Hepatocyte (in vitro differentiated cells): Measurements from ENCODE around the gene CHRNB4.

Source experiments
- EZH2 ChIP-seq: fragments of 200-600 bp; sonication (generic); IDR thresholded peaks from 2 replicates; pipeline ENCODE4 v1.6.1; 2016; ENCODE audit warnings: antibody characterized with exemption, mild to moderate bottlenecking, borderline replicate concordance
- EZH2phosphoT487 ChIP-seq: fragments of 200-600 bp; sonication (generic); IDR thresholded peaks from one replicate; pipeline ENCODE4 v1.6.1; 2018; ENCODE audit warnings: antibody characterized with exemption, mild to moderate bottlenecking, low read depth, moderate library complexity; ENCODE audit not compliant: unreplicated experiment, severe bottlenecking
- TF ChIP-seq, protein P1 (sequence below): fragments of 200-600 bp; sonication (generic); IDR thresholded peaks from 2 replicates; pipeline ENCODE4 v1.5.1; 2016; ENCODE audit warnings: antibody characterized with exemption, mild to moderate bottlenecking; ENCODE audit not compliant: poor library complexity

DNA sequence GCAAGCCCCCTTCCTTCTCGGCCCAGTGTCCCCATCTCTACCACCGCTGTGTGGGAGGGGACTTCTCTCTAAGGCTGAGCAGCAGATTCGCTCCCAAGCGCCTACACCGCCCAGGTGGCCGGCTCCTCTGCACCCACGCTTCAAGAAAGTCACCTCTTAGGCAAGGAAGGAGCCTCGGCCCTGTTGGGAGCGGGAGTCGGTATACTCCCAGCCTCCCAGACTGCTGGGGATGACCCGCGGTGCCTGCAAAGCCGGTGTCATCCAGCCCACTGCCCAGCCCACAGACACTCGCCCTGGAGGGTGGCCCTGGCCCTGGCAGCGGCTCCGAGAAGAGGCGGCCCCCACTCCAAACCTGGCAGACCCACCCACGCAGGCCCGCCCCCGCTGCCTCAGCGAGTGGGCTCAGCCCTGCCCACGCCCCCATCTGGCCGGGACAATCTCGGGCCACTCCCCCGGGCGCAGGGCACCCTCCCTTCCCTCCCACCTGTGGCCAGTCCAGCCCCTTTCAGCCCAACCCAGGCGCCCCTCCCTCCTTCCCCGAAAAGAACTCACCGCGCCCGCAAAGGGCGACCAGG, 396 bp downstream of the CHRNB4 start:
- TF ChIP-seq, protein P1, sequence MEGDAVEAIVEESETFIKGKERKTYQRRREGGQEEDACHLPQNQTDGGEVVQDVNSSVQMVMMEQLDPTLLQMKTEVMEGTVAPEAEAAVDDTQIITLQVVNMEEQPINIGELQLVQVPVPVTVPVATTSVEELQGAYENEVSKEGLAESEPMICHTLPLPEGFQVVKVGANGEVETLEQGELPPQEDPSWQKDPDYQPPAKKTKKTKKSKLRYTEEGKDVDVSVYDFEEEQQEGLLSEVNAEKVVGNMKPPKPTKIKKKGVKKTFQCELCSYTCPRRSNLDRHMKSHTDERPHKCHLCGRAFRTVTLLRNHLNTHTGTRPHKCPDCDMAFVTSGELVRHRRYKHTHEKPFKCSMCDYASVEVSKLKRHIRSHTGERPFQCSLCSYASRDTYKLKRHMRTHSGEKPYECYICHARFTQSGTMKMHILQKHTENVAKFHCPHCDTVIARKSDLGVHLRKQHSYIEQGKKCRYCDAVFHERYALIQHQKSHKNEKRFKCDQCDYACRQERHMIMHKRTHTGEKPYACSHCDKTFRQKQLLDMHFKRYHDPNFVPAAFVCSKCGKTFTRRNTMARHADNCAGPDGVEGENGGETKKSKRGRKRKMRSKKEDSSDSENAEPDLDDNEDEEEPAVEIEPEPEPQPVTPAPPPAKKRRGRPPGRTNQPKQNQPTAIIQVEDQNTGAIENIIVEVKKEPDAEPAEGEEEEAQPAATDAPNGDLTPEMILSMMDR, result no peak
- TF ChIP-seq EZH2, result no peak
- no peak for TF ChIP-seq EZH2phosphoT487
